CD4-positive, alpha-beta T cell treated with Interleukin-21 for 1 hour (primary cell): ENCODE results near the gene HOXA6.
A peak's percentile ranks its signal among the peaks of the same experiment; 100 is the strongest.

ENCODE experiments used
- DNase-seq: peaks from one replicate; pipeline ENCODE4 v3.0.0-alpha.2; 2020

The HOXA6 gene

DNA sequence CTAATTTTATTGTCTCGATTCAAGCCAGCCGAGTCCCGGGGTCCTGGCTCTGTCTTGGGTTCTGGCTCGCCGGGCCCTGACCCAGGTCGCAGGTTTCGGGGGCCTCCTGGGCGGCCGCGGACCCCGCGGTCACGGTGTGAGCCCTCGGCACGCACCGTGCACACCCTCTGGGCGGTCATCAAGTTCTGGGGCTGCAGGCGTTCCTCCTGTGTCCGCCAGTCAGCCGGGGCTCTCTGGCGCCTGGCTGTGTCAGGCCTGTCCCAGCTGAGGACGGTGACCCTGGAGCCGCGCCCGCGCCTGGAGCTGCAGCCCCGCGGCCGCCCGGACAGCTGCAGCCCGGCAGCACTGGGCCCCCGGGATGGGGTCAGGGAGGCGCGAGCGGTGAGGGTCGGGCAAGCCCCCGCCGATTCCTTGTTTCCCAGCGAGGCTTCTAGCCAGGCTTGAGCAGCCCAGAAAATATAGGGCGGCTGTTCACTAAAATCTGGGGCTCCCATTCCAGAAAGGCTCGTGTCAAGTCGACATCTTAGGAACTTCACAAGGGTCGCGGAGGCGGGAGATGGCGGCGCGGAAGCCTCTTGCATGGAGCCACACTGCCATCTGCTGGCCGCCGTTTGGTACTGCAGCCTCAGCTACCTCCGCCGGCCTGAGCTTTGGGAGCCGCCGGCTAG lies 13.1 kb upstream of the HOXA6 start:
- peak; percentile 85 for DNase-seq

DNA sequence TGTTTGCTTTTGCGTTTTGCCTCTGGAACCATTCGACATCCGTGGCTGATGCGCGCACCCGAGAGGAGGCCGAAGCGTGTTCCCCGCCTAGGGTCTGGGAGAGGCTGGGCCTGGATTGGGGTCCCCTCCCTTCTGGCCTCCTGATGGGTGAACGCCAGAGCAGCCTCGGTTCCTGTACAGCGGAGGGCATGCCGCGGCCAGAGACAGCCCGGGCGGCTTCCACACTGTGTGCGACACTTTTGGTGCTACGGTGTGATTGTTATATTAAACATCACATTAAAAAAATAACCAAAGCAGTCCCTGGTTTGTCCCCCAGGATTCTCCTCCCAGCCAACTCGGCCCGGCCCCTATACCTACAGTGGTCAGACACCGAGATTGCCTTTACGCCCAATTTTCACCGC lies 12.6 kb upstream of the HOXA6 start:
- DNase-seq: no peak

DNA sequence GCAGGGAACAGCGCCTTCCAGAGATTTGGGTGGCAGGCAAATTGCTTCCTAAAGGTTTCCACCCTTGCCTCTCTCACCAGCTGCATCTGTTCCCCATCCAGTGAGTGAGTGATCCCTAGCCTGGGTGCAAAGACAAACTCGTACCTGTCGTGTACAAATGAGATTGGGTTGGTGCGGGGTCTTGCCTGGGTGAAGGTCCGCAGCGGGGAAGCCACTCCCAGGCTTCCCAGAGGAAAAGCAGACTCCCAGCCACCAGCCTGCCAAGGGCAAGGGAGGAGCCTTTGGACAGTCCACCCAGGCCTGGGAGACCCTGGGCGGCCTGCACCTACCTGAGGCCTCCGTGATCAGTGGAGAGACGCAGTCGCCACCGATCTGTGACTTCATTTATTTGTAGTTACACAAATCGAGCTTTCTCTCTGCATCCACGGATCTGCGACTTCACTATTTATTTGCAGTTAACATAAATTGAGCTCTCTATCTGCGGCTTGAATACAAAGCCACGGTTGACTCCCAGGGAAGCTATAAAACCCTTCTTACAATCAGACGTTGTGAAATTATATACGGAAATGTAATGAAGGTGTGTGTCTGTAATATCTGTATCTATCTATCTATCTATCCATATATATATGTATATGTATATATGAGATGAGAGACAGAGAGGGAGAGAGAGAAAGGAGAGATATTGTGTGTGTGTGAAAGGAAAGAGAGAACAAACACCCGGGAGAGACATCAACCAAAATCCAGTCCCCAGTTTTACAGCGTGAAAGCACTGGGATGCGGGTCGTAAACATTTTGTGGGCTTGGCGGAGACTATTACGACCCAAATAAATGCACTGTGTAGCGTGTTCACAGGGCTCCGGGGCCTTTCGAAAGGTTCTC lies 11.9 kb upstream of the HOXA6 start:
- no peak for DNase-seq

DNA sequence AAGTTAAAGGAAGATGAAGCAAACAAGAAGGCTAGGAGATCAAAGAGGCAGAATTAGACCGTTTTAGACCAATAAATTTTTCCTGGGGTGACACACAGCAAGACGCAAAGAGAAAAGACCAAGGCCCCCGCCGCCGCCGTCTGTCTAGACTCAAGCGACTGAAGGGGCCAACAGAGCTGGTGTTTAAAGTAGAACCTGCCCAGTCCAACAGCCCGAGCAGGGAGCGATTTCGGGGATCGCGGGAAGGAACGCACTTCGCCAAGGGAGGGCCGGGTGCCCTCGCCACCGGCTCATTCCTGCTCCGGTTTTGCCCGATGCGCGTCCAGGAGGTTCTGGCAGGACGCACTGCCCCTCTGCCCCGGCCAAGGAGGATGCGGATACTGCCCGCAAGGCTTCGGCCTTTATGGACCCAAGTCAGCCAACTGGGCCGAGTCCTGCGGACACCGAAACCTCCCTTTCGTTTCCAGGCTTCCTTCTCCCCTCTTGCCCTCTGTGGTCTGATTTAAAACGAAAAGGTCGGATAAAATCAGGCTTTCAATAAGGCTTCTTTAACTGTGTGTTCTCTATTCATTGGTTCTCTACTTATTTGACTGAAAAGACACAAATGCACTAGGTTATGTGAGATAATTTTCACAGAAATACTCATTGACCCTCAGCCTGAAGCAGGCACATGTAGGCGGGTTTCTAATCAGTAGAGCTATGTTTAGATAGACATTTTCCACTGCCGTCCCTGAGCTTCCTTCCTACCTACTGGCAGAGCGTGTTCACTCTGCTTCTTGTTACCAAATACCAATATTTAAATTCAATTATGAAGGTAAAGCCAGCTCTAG lies 11.1 kb upstream of the HOXA6 start:
- no peak for DNase-seq

DNA sequence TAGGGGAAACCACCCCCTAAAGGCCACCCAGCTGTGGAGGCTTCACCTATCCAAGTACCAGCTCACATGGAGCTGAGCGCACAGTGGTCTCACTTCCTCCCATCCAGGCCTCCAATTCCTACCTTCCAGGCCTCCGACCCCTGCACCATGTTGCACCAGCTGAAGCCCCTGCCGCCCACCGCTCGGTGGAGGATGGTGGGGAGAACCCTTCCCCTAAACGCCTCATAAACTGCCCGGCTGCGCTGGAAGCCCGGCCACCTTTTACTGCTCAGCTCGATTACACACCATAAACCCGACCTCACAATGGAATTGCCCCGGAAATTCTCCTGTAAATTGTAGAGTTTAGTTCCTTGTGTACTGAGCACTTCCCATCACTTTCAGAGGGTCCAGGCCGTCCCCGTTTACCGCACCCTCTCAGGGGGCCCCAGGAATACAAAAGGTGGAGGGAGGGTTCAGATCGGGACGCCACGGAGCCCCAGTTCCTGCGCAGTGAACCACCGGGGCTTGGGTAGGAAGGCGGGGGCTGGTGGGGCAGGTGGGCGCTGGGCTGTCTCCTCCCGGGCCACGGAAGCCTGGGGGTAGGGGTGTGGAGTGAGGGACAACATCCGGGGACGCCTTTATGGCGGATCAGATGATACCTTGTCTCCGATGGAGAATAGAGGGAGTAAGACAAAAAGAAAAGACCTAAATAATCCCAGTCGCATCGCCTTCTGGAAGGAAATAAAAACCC lies 10.3 kb upstream of the HOXA6 start:
- no peak for DNase-seq

DNA sequence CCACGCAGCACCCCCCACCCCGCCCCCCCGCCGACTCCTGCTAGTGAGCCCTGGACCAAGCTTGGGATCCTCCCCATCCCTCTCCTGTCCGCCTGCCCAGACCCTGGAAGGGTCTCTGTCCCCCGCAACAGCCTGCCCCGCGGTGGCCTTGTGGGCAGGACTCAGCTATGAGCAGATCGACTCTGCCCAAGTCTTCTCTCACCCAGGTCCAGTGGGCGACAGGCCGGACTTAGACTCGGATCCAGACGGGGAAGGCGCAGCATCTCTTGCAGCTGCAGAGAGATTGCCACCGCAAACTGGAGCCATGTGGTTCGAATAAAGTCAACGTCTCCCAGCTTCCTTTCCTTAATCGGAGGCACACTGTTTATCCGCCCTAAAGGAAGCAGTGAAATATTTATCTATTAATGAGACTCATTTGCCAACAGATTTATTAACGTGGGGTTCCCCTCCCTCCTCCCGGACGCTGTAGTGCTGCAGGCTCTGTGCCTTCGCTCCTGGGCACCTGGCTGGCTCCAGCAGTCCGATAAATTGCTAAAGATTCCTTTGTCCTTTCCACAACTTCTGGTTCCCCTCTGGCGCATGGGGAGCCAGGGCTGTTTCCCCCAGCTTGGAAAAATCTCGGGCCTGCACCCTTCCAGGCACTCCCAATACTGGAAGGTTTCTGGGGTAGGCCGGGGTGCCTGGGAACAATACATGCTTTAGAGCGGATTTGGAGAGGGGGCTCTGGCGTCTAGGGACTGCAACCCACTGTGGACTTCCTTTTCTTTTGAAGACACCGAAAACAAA lies 9.5 kb upstream of the HOXA6 start:
- no peak for DNase-seq

DNA sequence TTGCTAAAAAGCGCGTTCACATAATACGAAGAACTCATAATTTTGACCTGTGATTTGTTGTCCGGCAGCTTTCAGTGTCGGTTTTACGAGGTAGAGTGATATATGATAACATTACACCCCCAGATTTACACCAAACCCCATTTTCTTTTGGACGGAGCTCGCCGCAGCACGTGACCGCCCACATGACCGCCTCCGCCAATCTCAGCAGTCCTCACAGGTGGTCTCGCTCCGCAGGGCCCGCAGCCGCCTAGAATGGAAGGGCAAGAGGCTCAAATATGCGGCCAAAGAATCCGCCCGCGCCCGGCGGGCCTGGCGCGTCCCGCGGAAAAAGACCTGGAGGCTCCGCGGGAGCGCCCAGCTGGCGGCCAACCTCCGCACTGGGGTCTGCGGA lies 8.9 kb upstream of the HOXA6 start, which contains the start of gene HOXA7:
HOXA7 (minus strand) TSS at position 168 of the 391 bp plus-strand sequence; CDS start at position 38, 130 bp downstream.
- DNase-seq: no peak

DNA sequence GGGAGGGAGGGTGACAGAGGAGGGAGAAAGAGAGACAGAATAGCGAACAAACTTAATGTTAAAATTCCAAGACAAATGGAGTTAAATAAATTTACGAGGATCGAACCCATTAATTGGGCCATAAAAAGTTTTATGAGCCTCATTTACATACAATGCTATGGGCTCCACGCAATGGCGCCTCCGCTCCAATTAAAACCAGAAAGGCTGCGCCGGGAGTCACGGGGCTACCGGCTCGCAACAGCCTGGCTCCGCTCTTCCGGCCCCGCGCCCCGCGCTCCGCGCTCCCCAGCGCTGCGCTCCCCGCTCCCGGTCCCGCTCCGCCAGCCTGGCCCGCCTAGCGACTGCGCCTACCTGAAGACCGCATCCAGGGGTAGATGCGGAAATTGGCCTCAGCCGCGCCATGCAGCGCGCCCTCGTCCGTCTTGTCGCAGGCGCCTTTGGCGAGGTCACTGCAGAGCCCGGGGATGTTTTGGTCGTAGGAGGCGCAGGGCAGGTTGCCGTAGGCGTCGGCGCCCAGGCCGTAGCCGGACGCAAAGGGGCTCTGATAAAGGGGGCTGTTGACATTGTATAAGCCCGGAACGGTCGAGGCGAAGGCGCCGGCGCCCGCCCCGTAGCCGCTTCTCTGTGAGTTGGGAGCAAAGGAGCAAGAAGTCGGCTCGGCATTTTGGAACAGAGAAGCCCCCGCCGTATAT lies 8.4 kb upstream of the HOXA6 start:
- DNase-seq: no peak

DNA sequence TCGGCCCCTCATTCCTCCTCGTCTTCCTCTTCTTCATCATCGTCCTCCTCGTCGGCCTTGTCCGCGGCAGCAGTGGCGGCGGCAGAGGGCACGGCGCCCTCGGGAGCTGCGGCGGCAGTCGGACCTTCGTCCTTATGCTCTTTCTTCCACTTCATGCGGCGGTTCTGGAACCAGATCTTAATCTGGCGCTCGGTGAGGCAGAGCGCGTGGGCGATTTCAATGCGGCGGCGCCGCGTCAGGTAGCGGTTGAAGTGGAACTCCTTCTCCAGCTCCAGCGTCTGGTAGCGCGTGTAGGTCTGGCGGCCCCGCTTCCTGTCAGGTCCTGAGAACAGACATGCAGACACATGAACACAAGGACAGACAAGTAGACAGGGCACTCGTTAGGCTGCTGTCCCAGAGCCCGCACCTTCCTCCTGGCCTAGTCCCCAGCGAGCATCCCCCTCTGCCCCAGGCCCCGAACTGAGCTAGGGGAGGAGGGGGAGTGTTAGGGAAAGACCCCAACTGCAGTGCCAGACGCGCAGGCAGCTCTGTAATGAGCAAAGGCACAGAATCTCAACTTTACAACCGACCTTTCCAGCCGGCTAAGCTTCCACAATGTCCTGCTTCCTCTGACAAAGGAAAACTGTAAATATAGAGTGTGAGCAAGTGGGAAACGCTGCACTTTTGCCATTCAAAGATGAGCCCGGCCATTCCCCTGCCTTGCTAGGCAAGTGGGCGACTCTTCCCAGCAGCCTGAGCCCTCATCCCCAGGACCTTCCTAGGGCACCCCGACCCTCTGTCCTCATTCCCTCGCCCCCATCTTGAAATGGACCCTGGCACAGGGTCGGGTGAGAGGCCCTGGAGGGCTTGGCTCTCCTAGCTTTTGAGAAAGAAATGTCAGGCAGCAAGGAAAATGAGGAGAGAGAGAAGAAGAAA lies 7.6 kb upstream of the HOXA6 start:
- no peak for DNase-seq

DNA sequence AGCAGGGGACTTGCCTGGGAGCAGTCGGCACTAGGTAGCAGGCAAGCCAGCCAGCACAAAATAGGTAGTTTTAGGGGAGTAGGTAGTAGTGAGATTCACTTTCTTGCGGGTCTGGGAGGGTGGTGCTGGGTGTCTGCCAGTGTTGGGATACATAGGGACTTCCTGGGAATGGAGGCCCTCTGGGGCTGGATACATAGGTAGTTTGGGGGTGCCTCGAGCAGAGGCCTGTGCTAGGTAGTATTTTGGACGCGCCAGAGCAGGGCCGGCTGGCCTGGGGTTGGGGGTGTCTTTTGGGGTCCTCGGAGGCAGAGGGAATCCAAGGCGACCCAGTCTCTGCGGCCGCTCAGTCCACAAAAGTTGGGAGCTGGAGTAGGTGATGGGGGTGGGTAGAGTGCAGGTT lies 6.8 kb upstream of the HOXA6 start:
- DNase-seq: no peak

DNA sequence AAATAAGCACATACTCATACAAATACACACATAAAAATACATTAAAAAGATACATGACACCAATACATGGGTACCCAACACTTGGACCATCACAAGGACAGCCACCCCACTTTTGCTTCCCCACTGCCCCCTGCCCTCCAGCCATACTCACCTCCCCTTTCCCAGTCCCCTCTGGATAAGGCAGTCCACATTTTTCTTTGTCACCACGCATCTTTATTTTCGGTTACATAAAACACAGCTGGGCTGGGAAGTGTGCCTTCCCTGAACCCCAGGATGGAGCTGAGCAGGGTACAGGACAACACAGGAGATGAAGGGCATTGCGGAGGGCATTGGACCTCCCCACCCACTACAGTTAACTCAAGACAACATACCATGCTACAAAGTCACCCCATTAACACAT lies 6.0 kb upstream of the HOXA6 start:
- no peak for DNase-seq

DNA sequence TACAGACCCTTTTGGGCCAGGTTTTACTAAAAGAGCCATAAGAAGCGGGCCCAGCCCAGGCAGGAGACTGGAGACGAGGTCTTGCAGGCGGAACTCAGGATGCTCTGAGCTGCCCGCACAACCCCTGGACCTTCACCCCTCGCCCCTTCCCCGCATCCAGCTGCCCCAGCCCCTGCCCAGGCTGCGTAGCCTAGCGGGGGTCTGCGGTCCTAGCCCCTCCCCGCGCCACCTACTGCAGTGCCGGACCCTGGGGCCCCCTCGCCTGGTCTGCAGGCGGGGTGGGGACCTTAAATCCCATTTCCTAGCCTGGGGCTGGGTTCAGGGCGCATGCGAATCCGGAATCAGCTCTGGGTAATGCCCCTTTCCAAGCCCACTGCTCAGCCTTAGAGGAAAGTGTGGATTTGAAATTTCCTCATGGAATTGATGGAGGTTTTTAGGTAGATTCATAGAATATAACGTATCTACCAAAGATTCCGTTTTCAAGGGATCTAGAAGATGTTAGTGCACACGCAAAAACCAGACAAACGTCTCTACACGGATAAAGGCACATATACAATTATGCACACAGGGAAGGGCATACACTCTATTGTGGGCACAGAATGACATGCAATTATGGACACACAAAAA lies 5.4 kb upstream of the HOXA6 start:
- no peak for DNase-seq

DNA sequence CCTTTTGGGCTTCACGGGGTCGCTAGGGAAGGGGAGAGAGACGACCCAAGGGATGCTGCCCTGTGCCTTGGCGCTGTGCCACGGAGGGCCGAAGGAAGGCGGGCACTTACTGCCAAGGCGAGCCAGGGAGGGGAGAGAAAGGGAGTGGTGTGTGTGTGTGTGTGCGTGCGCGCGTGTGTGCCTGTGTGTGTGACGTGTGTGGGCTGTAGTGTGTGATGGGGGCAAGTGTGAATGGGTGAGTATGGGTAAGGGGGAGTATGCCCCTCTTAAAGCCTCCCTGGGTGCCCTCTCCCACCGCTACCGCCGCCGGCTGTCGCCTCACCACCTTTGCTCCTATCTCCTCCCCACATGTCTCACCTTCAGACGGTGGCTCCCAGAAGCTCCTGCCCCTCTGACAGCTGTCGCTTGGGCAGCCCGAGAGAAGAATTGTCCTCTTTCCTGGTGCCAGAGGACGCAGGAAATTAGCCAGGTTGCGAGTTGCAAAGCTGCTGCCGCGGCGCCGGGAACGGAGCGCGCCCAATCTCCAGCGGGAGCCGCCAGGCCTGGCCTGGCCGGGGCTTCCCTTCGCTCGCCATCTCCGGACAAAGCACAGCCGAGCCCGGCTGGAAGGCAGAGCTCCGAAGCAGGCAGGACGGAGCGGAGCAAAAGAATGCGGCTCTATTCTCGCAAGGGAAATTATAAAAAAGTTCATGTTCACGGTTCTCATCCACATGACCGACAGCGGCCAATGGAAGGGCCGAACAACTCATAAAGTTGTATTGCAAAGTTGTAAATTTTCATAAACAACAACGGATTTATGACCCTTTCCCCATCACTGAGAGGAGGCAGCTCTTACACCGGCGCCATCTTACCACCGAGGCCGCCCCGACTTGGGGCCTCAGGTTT lies 4.6 kb upstream of the HOXA6 start, which contains the start of gene HOXA3:
HOXA3 (minus strand) TSS at position 653 of the 885 bp plus-strand sequence. CDS start 41,943 bp downstream, outside the sequence.
- DNase-seq: no peak

DNA sequence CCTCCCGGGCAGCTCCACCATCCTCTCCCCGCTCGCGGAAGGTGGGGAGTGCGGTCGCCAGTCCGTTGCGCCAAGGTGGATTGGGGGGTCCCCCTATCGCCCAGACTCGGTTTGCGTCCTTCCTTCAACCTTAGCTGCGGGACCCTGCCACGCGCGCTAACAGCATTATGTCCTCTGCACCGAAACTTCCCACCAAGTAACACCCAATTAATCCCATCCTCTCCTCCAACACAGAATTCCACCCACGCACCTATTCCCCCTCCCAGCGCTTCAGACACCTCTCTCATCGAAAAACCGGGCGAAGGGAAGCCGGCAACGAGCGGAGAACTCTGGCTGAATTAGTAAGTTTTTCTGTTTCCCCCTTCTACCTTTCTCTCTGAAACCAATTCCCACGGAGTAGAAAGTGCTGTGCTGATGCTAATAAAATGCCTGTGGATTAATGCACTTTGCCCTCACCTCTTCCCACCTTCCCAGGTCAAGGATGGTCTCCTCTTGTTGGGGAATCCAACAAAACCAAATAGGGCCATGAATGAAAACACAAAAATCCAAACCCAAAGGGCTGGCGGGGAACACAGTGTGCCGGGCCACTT lies 3.9 kb upstream of the HOXA6 start:
- no peak for DNase-seq

DNA sequence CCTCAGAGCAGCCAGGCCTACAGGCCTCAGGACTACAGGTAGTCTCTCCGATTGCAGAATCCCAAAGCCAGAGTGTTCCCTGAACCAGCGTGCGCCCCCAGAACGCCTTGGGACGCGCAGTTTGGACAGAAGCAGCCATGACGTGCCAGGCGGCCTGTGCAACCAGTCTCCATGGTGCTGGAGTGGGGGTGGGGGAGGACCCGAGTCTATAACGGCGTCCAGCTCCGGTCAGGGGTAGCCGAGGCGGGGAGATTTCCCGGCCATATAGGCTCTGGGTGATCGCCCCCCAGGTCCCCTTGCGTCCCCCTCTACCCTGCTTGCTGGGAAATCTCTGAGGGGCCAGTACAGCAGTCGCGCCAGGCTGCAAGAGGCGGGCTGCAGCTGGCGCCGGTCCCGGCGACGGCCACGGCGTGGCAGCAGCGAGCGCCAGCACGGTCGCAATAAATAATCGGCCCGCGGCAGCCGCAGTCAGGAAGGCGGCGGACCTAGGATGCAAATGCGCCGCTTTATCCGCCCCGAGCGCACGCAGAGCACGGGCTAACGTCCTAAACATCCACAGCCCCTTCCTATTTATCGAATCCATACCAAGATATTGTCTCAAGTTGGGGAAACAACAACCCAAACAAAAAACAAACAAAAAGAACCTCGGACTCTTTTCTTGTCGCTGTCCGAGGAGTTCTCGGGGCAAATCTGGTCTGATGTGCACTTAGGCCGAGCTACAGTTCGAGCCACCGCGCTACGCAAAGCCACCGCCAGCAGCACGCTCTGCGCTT lies 3.2 kb upstream of the HOXA6 start:
- DNase-seq: peak; percentile 68

DNA sequence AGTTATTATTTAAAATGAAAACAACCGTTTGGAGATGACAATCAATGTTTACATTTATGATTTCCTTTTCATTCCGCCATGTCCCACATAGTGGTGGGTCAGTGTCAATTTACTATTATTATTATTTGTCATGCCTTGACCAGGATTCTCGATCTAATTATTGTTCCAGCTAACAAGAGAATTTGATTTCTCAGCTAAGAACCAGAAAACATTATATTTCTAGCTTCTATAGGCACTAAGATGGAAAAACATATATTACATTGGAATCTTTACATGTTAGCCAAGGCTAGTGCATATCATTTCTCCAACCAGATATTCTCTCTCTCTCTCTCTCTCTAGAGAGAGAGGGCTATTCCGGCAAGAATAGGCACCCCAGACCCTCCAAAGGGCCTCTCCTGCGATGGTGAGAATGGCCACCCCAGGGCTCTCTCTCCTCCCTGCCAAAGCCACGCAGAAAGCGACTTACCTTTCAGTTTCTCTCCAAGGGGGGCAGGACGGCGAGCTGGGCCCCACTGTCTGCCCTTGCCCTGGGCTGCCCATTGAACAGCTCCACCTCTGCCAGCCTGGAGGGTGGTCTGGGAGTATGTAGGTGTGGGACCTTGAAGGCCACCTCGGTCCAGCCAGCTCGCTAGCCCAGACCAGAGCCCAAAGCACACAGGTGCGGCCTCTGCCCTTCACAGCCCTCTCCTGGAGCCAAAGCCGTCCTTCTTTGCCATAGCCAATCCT lies 2.4 kb upstream of the HOXA6 start:
- no peak for DNase-seq
